ENCODE results near the gene TAPBP.
A peak's percentile ranks its signal among the peaks of the same experiment; 100 is the strongest.
"Not testable (repeated sequence)": the region's sequence is repeated elsewhere in the genome, so short reads cannot be mapped to it uniquely, and the experiment has no call there.

Gene TAPBP

GRCh38 chr6:33295621-33296369 lies 18.1 kb downstream of the TAPBP start:
- DNase-seq = no peak

GRCh38 chr6:33294086-33294823 lies 19.6 kb downstream of the TAPBP start:
- DNase-seq = no peak

DNA sequence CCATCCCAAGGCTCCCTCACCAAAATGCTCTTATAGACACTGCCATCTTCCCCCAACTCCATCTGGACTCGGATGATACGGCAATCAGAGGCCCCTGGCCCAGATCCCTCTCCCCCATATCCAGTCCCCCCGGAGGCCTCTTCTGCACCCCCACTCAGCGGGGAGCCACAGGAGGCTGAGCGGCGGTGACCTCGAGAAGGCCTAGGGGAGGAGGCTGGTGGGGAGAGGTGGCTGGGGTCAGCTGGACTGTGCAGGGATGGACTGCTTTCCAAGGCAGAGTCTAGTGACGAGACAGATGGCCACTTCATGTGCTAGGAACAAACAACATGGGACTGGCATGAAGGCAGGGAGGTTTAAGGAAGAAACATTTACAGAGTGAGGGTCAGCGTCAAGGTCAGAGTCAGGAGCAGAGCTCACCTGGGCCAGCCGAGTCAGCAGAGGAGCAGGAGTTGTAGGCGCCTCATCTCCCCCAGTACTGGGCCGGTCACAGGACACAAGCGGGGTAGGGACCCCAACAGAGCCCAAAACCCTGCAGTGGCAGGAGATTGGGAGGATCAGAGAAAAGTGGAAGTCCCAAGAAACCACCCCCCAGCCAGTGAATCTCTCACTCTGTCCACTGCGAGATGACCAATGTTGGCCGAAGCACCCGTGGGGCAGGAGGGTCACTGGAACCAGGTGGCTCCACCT lies 20.7 kb downstream of the TAPBP start:
- no peak for DNase-seq

GRCh38 chr6:33290459-33290858 lies 23.4 kb downstream of the TAPBP start:
- no peak for DNase-seq

DNA sequence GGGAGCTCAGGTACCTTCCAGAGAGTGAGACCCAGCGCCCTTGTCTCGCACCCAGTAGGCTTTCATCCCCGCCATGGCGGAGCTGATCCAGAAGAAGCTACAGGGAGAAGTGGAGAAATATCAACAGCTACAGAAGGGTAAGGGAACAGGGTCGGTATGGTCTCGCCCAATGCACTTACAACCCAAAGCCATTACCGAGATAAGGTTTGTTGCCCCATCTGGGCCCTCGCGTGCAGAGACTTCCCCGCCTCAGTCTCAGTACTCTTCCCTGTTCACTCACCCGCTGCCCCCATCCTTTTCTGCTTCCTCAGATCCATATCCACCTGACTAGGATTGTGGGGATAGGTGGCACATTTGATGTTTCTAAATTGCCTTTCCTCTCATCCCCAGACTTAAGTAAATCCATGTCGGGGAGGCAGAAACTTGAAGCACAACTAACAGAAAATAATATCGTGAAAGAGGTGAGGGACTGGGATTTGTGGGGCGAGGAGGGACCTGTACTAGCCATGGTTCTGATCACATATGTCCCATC lies 24.0 kb downstream of the TAPBP start:
- DNase-seq = no peak

- DNase-seq = peak; percentile 76
Measured at GRCh38 chr6:33288921-33289783, 24.7 kb downstream of the TAPBP start, which contains the start of the genes PFDN6 and WDR46. TSS of gene PFDN6 (plus strand) at chr6:33289601. CDS start at chr6:33289857, 256 bp downstream. TSS of gene WDR46 (minus strand) at chr6:33289239. CDS start at chr6:33289170, 69 bp downstream.

- DNase-seq = no peak
Measured at GRCh38 chr6:33288141-33288920, 25.5 kb downstream of the TAPBP start.

- DNase-seq = no peak
Measured at GRCh38 chr6:33286946-33287914, 26.6 kb downstream of the TAPBP start.

DNA sequence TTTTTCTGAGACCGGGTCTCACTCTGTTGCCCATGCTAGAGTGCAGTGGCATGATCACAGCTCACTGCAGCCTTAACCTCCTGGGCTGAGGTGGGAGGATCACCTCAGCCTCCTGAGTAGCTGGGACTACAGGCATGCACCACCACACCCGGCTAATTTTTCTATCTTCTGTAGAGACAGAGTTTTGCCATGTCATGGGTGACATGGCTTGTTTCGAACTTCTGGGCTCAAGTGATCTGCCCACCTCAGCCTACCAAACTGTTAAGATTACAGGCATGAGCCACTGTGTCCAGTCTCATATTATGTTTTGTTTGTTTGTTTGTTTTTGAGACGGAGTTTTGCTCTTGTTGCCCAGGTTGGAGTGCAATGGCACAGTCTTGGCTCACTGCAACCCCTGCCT lies 28.7 kb downstream of the TAPBP start:
- DNase-seq = not testable (repeated sequence)

DNA sequence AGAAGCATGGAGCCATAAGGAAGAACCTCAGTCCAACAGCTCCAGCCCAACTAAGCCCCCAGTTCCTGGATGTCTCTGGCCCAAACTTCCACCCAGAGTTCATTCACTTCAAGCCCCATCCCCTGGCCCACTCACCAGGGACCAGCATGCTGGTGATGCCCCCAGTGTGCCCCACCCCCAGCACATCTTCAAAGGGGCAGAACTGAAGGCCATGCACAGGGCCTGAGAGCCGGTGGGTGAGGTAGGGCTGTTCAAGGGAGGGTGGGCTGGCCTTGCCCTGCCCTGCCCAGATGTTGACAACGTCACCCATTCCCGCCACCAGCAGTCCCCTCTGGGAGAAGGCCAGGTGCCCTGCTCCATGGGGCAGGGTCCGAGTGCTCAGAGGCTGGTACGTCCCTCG lies 33.3 kb downstream of the TAPBP start:
- no peak for DNase-seq

- no peak for DNase-seq
Measured at GRCh38 chr6:33279971-33280511, 33.8 kb downstream of the TAPBP start.

DNA sequence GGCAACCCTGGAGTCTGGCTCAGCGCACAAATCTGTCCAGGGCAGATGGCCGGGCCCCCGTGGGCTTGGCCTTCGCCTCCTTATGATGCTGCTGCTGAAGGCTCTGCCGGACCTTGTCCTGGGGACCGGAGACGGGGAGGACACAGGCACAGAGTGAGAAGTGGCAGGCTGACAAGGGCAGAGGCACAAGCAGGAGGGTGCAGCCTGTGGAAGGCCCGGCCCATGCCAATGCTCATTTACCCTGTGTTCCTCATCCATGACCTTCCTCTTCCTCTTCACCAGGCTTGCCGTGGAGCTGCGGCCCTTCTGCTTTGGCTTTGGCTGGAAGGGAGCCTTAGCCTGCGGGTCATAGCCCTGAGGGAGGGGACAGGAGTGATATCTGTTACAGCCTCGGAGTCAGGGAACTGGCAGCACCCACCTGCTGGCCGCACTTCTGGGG lies 34.6 kb downstream of the TAPBP start:
- no peak for DNase-seq

- DNase-seq = no peak
Measured at GRCh38 chr6:33278810-33279209, 35.1 kb downstream of the TAPBP start.

DNA sequence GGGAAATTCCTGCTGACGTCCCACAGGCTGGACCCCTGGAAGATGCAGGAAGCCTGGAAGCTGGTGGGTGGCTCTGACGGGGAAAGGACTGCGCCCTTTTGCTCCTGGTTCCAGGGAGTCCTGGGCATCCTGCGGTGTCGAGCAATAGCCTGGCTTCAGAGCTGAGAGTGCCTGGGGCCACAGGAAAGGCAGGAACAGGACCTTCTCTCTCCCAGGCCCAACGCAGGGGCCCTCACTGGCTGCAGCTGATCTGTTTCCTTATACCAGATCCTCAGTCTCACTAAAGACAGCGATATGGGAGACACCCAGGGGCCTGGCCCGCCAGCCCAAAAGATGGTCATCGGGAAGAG lies 35.5 kb downstream of the TAPBP start:
- no peak for DNase-seq

DNA sequence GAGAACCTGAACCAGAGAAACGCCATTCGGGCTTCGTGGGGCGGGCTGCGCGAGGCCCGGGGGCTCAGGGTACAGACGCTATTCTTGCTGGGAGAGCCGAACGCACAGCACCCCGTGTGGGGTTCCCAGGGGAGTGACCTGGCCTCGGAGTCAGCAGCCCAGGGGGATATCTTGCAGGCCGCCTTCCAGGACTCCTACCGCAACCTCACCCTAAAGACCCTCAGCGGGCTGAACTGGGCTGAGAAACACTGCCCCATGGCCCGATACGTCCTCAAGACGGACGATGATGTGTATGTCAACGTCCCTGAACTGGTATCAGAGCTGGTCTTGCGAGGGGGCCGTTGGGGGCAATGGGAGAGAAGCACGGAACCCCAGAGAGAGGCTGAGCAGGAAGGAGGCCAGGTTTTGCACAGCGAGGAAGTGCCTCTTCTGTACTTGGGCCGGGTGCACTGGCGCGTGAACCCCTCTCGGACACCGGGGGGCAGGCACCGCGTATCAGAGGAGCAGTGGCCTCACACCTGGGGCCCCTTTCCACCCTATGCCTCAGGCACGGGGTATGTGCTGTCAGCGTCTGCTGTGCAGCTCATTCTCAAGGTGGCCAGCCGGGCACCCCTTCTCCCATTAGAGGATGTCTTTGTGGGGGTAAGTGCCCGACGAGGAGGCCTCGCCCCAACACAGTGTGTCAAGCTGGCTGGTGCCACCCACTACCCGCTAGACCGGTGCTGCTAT lies 36.1 kb downstream of the TAPBP start:
- peak; percentile 38 for DNase-seq

- peak; percentile 81 for DNase-seq
Measured at GRCh38 chr6:33276864-33277662, 36.8 kb downstream of the TAPBP start, which contains the start of gene B3GALT4. TSS of gene B3GALT4 (plus strand) at chr6:33277123. CDS start at chr6:33277420, 297 bp downstream.

GRCh38 chr6:33276581-33276863 lies 37.4 kb downstream of the TAPBP start:
- no peak for DNase-seq

- not testable (repeated sequence) for DNase-seq
Measured at GRCh38 chr6:33275795-33276580, 37.9 kb downstream of the TAPBP start.
